DMS 273 treated with DMSO at 0.1 percent for 48 hours (cell line): ENCODE results near the gene GGCT.
"Not testable (repeated sequence)": the region's sequence is repeated elsewhere in the genome, so short reads cannot be mapped to it uniquely, and the experiment has no call there.

Experiments
- DNase-seq: peaks from one replicate; lab custom pipeline; 2025; lab: John Stamatoyannopoulos, UW

GGCT gene

GRCh38 chr7:30504301-30505173 is at the start of gene GGCT:
Gene GGCT, minus strand, starts transcription at chr7:30504829. Its CDS starts 120 bp downstream, at chr7:30504709.
- peak; percentile 99 for DNase-seq

- DNase-seq, result no peak
Observed at GRCh38 chr7:30553546-30553945, 48.9 kb upstream of the GGCT start.

- no peak for DNase-seq
Observed at GRCh38 chr7:30553141-30553540, 48.5 kb upstream of the GGCT start.

- no peak for DNase-seq
Observed at GRCh38 chr7:30552330-30552729, 47.7 kb upstream of the GGCT start.

GRCh38 chr7:30549931-30550493 is 45.4 kb upstream of the GGCT start:
- no peak for DNase-seq

- peak; percentile 80 for DNase-seq
Observed at GRCh38 chr7:30548845-30549244, 44.2 kb upstream of the GGCT start.

GRCh38 chr7:30546596-30546995 is 42.0 kb upstream of the GGCT start:
- no peak for DNase-seq

- DNase-seq, result no peak
Observed at GRCh38 chr7:30545791-30546555, 41.3 kb upstream of the GGCT start.

GRCh38 chr7:30543813-30544525 is 39.3 kb upstream of the GGCT start:
- no peak for DNase-seq

GRCh38 chr7:30543115-30543514 is 38.5 kb upstream of the GGCT start:
- DNase-seq, result not testable (repeated sequence)

GRCh38 chr7:30533886-30534285 is 29.3 kb upstream of the GGCT start:
- no peak for DNase-seq

GRCh38 chr7:30531286-30531685 is 26.7 kb upstream of the GGCT start:
- DNase-seq, result no peak

GRCh38 chr7:30530373-30530772 is 25.7 kb upstream of the GGCT start:
- no peak for DNase-seq

GRCh38 chr7:30528779-30529178 is 24.1 kb upstream of the GGCT start:
- no peak for DNase-seq

- DNase-seq, result not testable (repeated sequence)
Observed at GRCh38 chr7:30527297-30527696, 22.7 kb upstream of the GGCT start.

GRCh38 chr7:30526163-30526562 is 21.5 kb upstream of the GGCT start:
- DNase-seq, result no peak

- no peak for DNase-seq
Observed at GRCh38 chr7:30525429-30525828, 20.8 kb upstream of the GGCT start.

- DNase-seq, result no peak
Observed at GRCh38 chr7:30524545-30524944, 19.9 kb upstream of the GGCT start.

- no peak for DNase-seq
Observed at GRCh38 chr7:30523466-30523865, 18.8 kb upstream of the GGCT start.

GRCh38 chr7:30522159-30522558 is 17.5 kb upstream of the GGCT start:
- DNase-seq, result no peak

- no peak for DNase-seq
Observed at GRCh38 chr7:30521532-30521931, 16.9 kb upstream of the GGCT start.

GRCh38 chr7:30519122-30519521 is 14.5 kb upstream of the GGCT start:
- no peak for DNase-seq
